Thyroid gland (tissue), 4 donors: ENCODE measurements around the gene MAN1B1.

Experiments used
- CTCF ChIP-seq, 6 experiments: fragments of 200-600 bp in 3 of 6; fragments of 450-650 bp in 3 of 6; sonication (generic) in 3 of 6; IDR thresholded peaks; one replicate each; pipeline ENCODE4 v1.5.1; 2016 to 2019; ENCODE audit warnings: antibody characterized with exemption in 6 of 6, mild to moderate bottlenecking in 2 of 6, inconsistent platforms in 1 of 6, moderate library complexity in 1 of 6
- POLR2A ChIP-seq, 2 donors: fragments of 450-650 bp; IDR thresholded peaks; one replicate each; pipeline ENCODE4 v1.6.1; 2017; ENCODE audit warnings: antibody characterized with exemption in 2 of 2, mild to moderate bottlenecking in 2 of 2, moderate library complexity in 1 of 2

GRCh38 chr9:137077010-137077747, 9.6 kb upstream of the MAN1B1 start, which contains the start of gene UAP1L1:
- TF ChIP-seq CTCF (IDR thresholded peaks at IDR 0.05) (no peak), POLR2A (IDR thresholded peaks at IDR 0.05) (peak in 1 of 2 donors; percentile 84)
